ENCODE measurements around the gene RPS21.

RPS21 gene

GRCh38 chr20:62401331-62401779 lies 14.5 kb downstream of the RPS21 start:
- CTCF ChIA-PET = no interaction called here
- no peak for DNase-seq (ENCODE audit: extremely low spot score)
- no peak for TF ChIP-seq CTCF (IDR thresholded peaks at IDR 0.05; ENCODE audit: control extremely low read depth, extremely low read depth, low read depth, missing control alignments)
- POLR2A ChIA-PET = interaction anchor here (0.6 kb wide), 1 partner anchor 143 kb away, joined by 6 read pairs; no protein-coding TSS in a partner anchor

GRCh38 chr20:62402456-62403150 lies 15.7 kb downstream of the RPS21 start:
- TF ChIP-seq CTCF (IDR thresholded peaks at IDR 0.05; ENCODE audit: control extremely low read depth, extremely low read depth, low read depth, missing control alignments) = no peak
- ChIA-PET POLR2A (no interaction called here), CTCF (interaction anchor here (1.2 kb wide), 1 partner anchor 100 kb away, joined by 3 read pairs; the partner anchor contains the start of gene ADRM1)
- no peak for DNase-seq (ENCODE audit: extremely low spot score)

GRCh38 chr20:62403331-62403730 lies 16.4 kb downstream of the RPS21 start:
- POLR2A ChIA-PET = no interaction called here
- CTCF ChIA-PET = no interaction called here
- no peak for DNase-seq (ENCODE audit: extremely low spot score)

GRCh38 chr20:62404112-62404665 lies 17.3 kb downstream of the RPS21 start:
- ChIA-PET POLR2A (no interaction called here), CTCF (interaction anchor here (1.9 kb wide), 1 partner anchor 16 kb away, joined by 4 read pairs; no protein-coding TSS in a partner anchor)
- TF ChIP-seq CTCF (IDR thresholded peaks at IDR 0.05; ENCODE audit: control extremely low read depth, extremely low read depth, low read depth, missing control alignments) = no peak
- DNase-seq (ENCODE audit: extremely low spot score) = no peak

More at GRCh38 chr20:62403331-62403730, 16.4 kb downstream of the RPS21 start:
- no peak for TF ChIP-seq CTCF (IDR thresholded peaks at IDR 0.05; ENCODE audit: control extremely low read depth, extremely low read depth, low read depth, missing control alignments)

- ChIA-PET POLR2A (no interaction called here), CTCF (interaction anchor here (1.9 kb wide), 1 partner anchor 16 kb away, joined by 4 read pairs; no protein-coding TSS in a partner anchor)
- DNase-seq (ENCODE audit: extremely low spot score) = no peak
Measured at GRCh38 chr20:62404761-62405107, 17.8 kb downstream of the RPS21 start.

More at GRCh38 chr20:62404761-62405107, 17.8 kb downstream of the RPS21 start:
- no peak for TF ChIP-seq CTCF (IDR thresholded peaks at IDR 0.05; ENCODE audit: control extremely low read depth, extremely low read depth, low read depth, missing control alignments)
